OCI-LY7 (cell line): ENCODE measurements around the gene COL5A2. TPM values are rescaled to one million over a fixed set of nuclear protein-coding genes. Genes with fewer than 3 reads are reported as not detected.

ENCODE experiments used
- BruUV-seq: library from RNA; stranded (reverse); fragments of 400-500 nt; replicated peaks from 2 replicates; lab custom pipeline; 2021; lab: Mats Ljungman, UMichigan
- CTCF ChIA-PET: fragments of 300-600 bp; sonication (Branson Sonifier 250); formaldehyde crosslinking; loops from one replicate; lab custom pipeline; 2022; ENCODE audit warnings: antibody characterized with exemption; ENCODE audit not compliant: unreplicated experiment; lab: Charles Lee
- POLR2A ChIA-PET: fragments of 300-600 bp; sonication (Branson Sonifier 250); formaldehyde crosslinking; loops from one replicate; lab custom pipeline; 2022; ENCODE audit warnings: antibody characterized with exemption; lab: Charles Lee
- DNase-seq: peaks from one replicate; pipeline ENCODE4 v3.0.0-alpha.2; 2015; ENCODE audit warnings: low spot score
- H2AFZ ChIP-seq: fragments of 200-600 bp; sonication (generic), shearing (Covaris generic); 2 replicates; pipeline ENCODE4 v1.6.1; 2014; ENCODE audit warnings: mild to moderate bottlenecking, antibody characterized with exemption, low read length, moderate library complexity
- H3K27ac ChIP-seq: fragments of 200-600 bp; sonication (generic); 2 replicates; pipeline ENCODE4 v1.5.1; 2014; ENCODE audit warnings: mixed run types, low read depth, mild to moderate bottlenecking, moderate library complexity, low read length, inconsistent platforms; ENCODE audit not compliant: poor library complexity, severe bottlenecking
- H3K36me3 ChIP-seq: fragments of 200-600 bp; sonication (generic); 2 replicates; pipeline ENCODE4 v1.6.1; 2014; ENCODE audit warnings: mild to moderate bottlenecking, antibody characterized with exemption, low read length, moderate library complexity, mixed read lengths; ENCODE audit not compliant: insufficient read depth
- H3K4me1 ChIP-seq: fragments of 200-600 bp; sonication (generic); 2 replicates; pipeline ENCODE4 v1.5.1; 2014; ENCODE audit warnings: mild to moderate bottlenecking, low read length; ENCODE audit not compliant: insufficient read depth, poor library complexity, severe bottlenecking
- H3K4me2 ChIP-seq: fragments of 200-600 bp; sonication (generic); 2 replicates; pipeline ENCODE4 v1.6.1; 2014; ENCODE audit warnings: mild to moderate bottlenecking, low read length
- H3K4me3 ChIP-seq: fragments of 200-600 bp; sonication (generic); 2 replicates; pipeline ENCODE4 v1.5.1; 2014; ENCODE audit warnings: mild to moderate bottlenecking, low read depth, low read length; ENCODE audit not compliant: poor library complexity, severe bottlenecking
- H3K79me2 ChIP-seq: fragments of 200-600 bp; sonication (generic); 2 replicates; pipeline ENCODE4 v1.6.1; 2016; ENCODE audit warnings: low read depth, mild to moderate bottlenecking, low read length, moderate library complexity, mixed read lengths; ENCODE audit not compliant: insufficient read depth
- H3K9me2 ChIP-seq: fragments of 200-600 bp; sonication (generic); 2 replicates; pipeline ENCODE4 v1.6.1; 2016; ENCODE audit warnings: mild to moderate bottlenecking, low read length, mixed read lengths; ENCODE audit not compliant: insufficient read depth
- H3K9me3 ChIP-seq: fragments of 200-600 bp; sonication (generic); 2 replicates; pipeline ENCODE4 v1.6.1; 2014; ENCODE audit warnings: mild to moderate bottlenecking, mixed run types, low read length, mixed read lengths
- H4K20me1 ChIP-seq: fragments of 200-600 bp; sonication (generic); 2 replicates; pipeline ENCODE4 v1.6.1; 2014; ENCODE audit warnings: mild to moderate bottlenecking, antibody characterized with exemption, low read length, moderate library complexity, mixed read lengths; ENCODE audit not compliant: insufficient read depth
- EZH2phosphoT487 ChIP-seq: fragments of 200-600 bp; sonication (generic); IDR thresholded peaks from 2 replicates; pipeline ENCODE4 v1.6.1; 2018; ENCODE audit warnings: low read depth, borderline replicate concordance, mild to moderate bottlenecking, mixed run types, antibody characterized with exemption, low read length, moderate library complexity, mixed read lengths
- intact Hi-C: fragments of 100-400 bp; cut with micrococcal nuclease; formaldehyde crosslinking; loops from one replicate; pipeline ENCODE4 v1.10.0; 2022; ENCODE audit not compliant: unreplicated experiment
- total RNA-seq, 2 experiments: library from RNA; depleted of rRNA in 1 of 2; stranded (reverse); fragments of >200 nt in 1 of 2; shearing (Covaris generic) in 1 of 2; gene quantifications; 2 replicates each; pipeline ENCODE4 v1.2.3, GENCODE V29; 2014 to 2022
- TF ChIP-seq, protein P1 (sequence below): fragments of 200-600 bp; sonication (generic); conservative IDR thresholded peaks from 2 replicates; pipeline ENCODE4 v1.5.1; 2014; ENCODE audit warnings: mild to moderate bottlenecking, antibody characterized with exemption, low read length, moderate library complexity, mixed read lengths

COL5A2 gene
- total RNA-seq, 2 experiments from 2014 or later, result 0.50 to 0.61 TPM

DNA sequence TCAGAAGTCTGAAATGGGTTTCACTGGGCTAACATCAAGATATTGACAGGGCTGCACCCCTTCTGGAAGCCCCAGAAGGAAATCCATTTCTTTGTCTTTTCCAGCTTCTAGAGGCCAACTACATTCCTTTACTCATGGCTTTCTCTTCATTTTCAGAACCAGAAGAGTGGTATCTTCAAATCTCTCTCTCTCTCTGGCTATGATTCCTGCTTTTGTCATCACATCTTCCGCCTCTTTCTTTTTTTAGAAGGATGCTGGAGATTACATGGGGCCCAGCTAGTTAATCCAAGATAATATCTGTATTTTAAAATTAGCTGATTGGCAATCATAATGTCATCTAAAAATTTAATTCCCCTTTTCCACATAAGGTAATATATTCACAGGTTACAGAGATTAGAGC lies 23.8 kb downstream of the COL5A2 start:
- no TSS peak for BruUV-seq
- TF ChIP-seq, protein P1, sequence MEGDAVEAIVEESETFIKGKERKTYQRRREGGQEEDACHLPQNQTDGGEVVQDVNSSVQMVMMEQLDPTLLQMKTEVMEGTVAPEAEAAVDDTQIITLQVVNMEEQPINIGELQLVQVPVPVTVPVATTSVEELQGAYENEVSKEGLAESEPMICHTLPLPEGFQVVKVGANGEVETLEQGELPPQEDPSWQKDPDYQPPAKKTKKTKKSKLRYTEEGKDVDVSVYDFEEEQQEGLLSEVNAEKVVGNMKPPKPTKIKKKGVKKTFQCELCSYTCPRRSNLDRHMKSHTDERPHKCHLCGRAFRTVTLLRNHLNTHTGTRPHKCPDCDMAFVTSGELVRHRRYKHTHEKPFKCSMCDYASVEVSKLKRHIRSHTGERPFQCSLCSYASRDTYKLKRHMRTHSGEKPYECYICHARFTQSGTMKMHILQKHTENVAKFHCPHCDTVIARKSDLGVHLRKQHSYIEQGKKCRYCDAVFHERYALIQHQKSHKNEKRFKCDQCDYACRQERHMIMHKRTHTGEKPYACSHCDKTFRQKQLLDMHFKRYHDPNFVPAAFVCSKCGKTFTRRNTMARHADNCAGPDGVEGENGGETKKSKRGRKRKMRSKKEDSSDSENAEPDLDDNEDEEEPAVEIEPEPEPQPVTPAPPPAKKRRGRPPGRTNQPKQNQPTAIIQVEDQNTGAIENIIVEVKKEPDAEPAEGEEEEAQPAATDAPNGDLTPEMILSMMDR, result no peak
- no peak for TF ChIP-seq EZH2phosphoT487
- Histone ChIP-seq H4K20me1 (no peaks in the 10 kb centered on the region), H3K79me2 (no peaks in the 10 kb centered on the region), H2AFZ (no peak overlapping the region), H3K4me3 (no peak overlapping the region), H3K27ac (no peak overlapping the region), H3K4me1 (no peaks in the 10 kb centered on the region), H3K4me2 (no peak overlapping the region), H3K36me3 (no peaks in the 10 kb centered on the region), H3K9me3 (no peaks in the 10 kb centered on the region), H3K9me2 (no peaks in the 10 kb centered on the region)
- intact Hi-C loops, result no loop called here
- ChIA-PET POLR2A (interaction anchor here (1.1 kb wide), 1 partner anchor 10 kb away, joined by 3 read pairs; no protein-coding TSS in a partner anchor), CTCF (no interaction called here)
- DNase-seq, result no peak

DNA sequence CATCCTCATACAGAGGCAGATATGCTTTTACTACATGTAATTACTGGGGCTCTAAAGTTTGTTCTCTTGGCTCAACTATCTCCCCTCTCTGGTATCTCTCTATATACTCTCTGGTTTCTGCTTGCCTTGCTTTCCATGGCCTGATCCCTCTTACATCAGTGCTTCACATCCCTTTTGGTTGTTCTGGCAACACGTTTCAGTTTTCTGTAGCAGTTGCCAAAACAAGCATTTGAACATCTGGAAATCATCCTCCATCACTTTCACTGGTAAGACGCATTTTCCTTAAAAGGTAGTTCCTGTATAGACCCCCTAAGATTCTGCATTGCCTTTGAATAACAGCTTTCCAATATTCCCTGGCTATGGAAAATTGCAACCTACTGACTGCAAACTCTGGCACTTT lies 25.9 kb downstream of the COL5A2 start:
- DNase-seq, result no peak
- Histone ChIP-seq H3K4me2 (no peak overlapping the region), H3K27ac (no peak overlapping the region), H3K9me2 (no peaks in the 10 kb centered on the region), H3K4me1 (no peaks in the 10 kb centered on the region), H3K9me3 (no peaks in the 10 kb centered on the region), H3K79me2 (no peaks in the 10 kb centered on the region), H2AFZ (no peak overlapping the region), H3K4me3 (no peak overlapping the region), H3K36me3 (no peaks in the 10 kb centered on the region), H4K20me1 (no peaks in the 10 kb centered on the region)
- TF ChIP-seq EZH2phosphoT487, result no peak
- TF ChIP-seq, protein P1, result no peak
- BruUV-seq, result no TSS peak
- intact Hi-C loops, result no loop called here
- ChIA-PET POLR2A (no interaction called here), CTCF (no interaction called here)

DNA sequence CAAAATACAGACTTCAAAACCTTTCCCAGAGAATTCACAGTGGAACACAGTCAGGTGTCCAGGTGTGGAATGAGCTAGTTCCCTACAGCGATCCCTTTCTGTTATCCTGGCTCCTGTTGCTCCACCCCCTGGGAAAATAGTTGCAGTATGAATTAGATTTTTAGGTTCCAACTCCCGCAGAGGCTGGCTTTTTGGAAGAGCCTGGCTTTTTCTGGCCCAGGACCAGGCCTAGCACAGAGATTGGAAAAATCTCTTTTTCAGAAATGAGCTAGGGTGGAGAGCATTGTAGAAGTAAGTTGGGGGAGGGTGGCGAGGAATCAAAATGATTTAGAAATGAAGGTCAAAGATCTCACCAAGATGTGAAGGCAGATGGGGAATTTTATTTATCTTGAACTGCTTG lies 27.1 kb downstream of the COL5A2 start:
- ChIA-PET POLR2A (interaction anchor here (0.8 to 1.6 kb wide), 2 partner anchors 9 to 16 kb away, joined by 4 to 5 read pairs; no protein-coding TSS in a partner anchor), CTCF (no interaction called here)
- no peak for DNase-seq
- Histone ChIP-seq H3K4me1 (no peaks in the 10 kb centered on the region), H3K4me2 (no peak overlapping the region), H3K9me3 (no peaks in the 10 kb centered on the region), H4K20me1 (no peaks in the 10 kb centered on the region), H3K4me3 (no peak overlapping the region), H2AFZ (no peak overlapping the region), H3K79me2 (no peaks in the 10 kb centered on the region), H3K9me2 (no peaks in the 10 kb centered on the region), H3K27ac (no peak overlapping the region), H3K36me3 (no peaks in the 10 kb centered on the region)
- intact Hi-C loops, result no loop called here
- BruUV-seq, result no TSS peak
- no peak for TF ChIP-seq EZH2phosphoT487
- TF ChIP-seq, protein P1, result no peak
